ENCODE results near the gene STAMBP. TPM values are rescaled to one million over a fixed set of nuclear protein-coding genes. Genes with fewer than 3 reads are reported as not detected.
A peak's percentile ranks its signal among the peaks of the same experiment; 100 is the strongest.

STAMBP gene
- total and polyA plus RNA-seq, 9 of the 15 experiments (the other 6 are each of a cell fraction or from before 2014, with no cell fraction given): 36.9 to 75.2 (median 48.8) TPM

DNA sequence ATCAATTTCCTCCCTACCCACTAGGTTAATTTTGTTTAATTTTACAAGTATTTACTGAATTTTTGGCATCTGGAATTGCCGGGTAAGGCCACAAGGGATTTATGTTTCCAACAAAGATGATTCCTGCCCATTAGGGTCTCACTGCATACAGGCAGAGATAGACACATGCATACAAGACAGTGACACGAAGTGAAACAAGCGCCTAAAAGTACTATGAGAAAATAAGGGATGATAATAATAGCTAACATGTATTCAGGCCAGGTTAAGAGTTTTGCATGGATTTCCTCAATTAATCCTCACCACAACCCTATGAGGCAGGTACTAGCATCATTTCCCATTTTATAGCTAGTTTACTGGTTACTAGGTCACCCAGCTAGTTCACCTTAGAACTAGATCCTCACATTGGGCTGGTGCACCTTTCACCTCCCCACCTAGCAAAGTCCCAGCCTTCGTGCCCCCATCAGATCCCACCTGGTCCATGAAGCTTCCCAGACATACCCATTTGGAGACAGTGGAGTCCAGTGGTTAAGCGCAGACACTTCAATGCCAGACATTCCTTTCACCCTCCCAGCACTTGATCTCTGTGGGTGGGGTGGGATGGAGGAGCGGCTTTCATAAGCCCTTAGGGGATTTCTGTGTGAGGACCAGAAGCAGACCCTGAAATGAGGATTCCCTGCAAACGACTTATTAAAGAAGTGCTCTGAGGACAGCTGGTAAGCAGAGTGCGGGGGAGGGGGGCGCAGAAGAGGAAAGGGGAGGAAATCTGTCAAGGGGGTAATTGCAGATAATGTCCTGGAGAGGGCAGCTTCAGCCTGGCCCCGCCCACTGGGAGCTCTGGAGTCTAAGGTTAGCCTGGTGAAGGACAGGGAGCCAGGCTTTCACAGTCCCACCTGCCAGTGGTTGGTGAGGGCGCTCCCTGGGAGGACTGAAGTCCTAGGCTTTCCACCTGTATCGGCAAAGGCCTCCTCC, 92.1 kb downstream of the STAMBP start (continued):
- TF ChIP-seq CXXC5 (CRISPR knock-in tag; IDR thresholded peaks at IDR 0.05): 0 out of 2 replicates have a peak, but pooled peaks have one; percentile 28
- TF ChIP-seq, protein P1, sequence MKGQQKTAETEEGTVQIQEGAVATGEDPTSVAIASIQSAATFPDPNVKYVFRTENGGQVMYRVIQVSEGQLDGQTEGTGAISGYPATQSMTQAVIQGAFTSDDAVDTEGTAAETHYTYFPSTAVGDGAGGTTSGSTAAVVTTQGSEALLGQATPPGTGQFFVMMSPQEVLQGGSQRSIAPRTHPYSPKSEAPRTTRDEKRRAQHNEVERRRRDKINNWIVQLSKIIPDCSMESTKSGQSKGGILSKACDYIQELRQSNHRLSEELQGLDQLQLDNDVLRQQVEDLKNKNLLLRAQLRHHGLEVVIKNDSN (CRISPR knock-in tag; IDR thresholded peaks at IDR 0.05): no peak
- peak; percentile 42; the same call in 1 of the 2 replicates for TF ChIP-seq ZBTB7A (IDR thresholded peaks at IDR 0.05; ENCODE audit: borderline replicate concordance, control insufficient read depth, low read depth, low read length)
- TF ChIP-seq CC2D1A (IDR thresholded peaks at IDR 0.05): 0 out of 2 replicates have a peak, but pooled peaks have one; percentile 32
- TF ChIP-seq RAD21 (CRISPR knock-in tag; conservative IDR thresholded peaks at IDR 0.05 in 1 of 2, IDR thresholded peaks at IDR 0.05 in 1 of 2): peak; percentile 41 to 61
- TF ChIP-seq SPI1 (IDR thresholded peaks at IDR 0.05; ENCODE audit: borderline replicate concordance, low read depth, low read length): 0 out of 2 replicates have a peak, but pooled peaks have one; percentile 11
- 0 out of 2 replicates have a peak, but pooled peaks have one; percentile 31 for TF ChIP-seq CTBP1 (IDR thresholded peaks at IDR 0.05; ENCODE audit: borderline replicate concordance)
- TF ChIP-seq SIN3A (IDR thresholded peaks at IDR 0.05; ENCODE audit: borderline replicate concordance in 2 of 2, control insufficient read depth in 1 of 2, low read depth in 2 of 2, low read length in 2 of 2): 0 out of 4 replicates have a peak, but pooled peaks of 1 of the 2 experiments have one; percentile 31
- no peak for TF ChIP-seq ZNF584 (CRISPR knock-in tag; IDR thresholded peaks at IDR 0.05; ENCODE audit: low read depth)
- TF ChIP-seq, protein P2, sequence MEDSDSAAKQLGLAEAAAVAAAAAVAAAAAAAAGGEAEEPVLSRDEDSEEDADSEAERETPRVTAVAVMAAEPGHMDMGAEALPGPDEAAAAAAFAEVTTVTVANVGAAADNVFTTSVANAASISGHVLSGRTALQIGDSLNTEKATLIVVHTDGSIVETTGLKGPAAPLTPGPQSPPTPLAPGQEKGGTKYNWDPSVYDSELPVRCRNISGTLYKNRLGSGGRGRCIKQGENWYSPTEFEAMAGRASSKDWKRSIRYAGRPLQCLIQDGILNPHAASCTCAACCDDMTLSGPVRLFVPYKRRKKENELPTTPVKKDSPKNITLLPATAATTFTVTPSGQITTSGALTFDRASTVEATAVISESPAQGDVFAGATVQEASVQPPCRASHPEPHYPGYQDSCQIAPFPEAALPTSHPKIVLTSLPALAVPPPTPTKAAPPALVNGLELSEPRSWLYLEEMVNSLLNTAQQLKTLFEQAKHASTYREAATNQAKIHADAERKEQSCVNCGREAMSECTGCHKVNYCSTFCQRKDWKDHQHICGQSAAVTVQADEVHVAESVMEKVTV (CRISPR knock-in tag; IDR thresholded peaks at IDR 0.05): peak; percentile 48; the same call in 1 of the 2 replicates
